Middle frontal gyrus (tissue), 1 donor: ENCODE measurements around the gene CHST3.
"Not testable (repeated sequence)": the region's sequence is repeated elsewhere in the genome, so short reads cannot be mapped to it uniquely, and the experiment has no call there.

Experiments
- DNase-seq: peaks from one replicate; pipeline ENCODE4 v3.0.0-alpha.2; 2015; ENCODE audit warnings: low spot score; ENCODE audit errors: extremely low spot score

CHST3 gene, protein sequence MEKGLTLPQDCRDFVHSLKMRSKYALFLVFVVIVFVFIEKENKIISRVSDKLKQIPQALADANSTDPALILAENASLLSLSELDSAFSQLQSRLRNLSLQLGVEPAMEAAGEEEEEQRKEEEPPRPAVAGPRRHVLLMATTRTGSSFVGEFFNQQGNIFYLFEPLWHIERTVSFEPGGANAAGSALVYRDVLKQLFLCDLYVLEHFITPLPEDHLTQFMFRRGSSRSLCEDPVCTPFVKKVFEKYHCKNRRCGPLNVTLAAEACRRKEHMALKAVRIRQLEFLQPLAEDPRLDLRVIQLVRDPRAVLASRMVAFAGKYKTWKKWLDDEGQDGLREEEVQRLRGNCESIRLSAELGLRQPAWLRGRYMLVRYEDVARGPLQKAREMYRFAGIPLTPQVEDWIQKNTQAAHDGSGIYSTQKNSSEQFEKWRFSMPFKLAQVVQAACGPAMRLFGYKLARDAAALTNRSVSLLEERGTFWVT

DNA sequence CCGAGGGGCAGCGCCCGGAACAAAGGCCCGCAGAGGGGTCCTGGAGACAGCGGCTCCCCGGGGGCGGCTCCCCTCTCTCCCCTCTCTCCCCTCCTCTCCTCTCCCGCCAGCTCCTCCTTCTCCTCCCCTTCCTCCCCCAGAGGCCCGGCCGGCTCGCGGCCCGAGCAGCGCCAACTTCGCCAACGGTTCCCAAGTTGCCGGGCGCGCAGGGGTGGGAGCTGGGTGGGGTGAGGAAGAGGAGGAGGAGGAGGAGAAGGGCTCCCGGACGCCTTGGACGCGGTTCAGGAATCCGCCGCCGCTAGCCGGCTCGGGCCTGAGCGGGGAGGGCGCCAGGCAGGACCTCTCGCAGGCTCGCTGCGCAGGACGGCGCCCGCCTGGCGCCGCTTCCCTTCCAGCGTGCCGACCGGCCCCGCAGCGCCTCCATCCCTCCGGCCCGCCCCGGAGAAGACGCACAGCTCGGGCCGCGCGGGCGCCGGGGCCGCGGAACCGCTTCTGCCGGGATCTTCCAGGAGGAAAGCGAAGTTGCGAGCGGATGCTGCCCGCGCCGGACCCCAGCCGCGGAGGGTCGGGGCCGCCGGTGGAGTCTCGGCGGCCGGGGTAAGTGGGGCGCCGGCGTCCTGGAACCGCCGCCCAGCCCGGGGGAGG lies at the start of gene CHST3:
CHST3 (plus strand) TSS at position 298 of the 645 bp plus-strand sequence. CDS start 41,448 bp downstream, outside the sequence.
- no peak for DNase-seq

DNA sequence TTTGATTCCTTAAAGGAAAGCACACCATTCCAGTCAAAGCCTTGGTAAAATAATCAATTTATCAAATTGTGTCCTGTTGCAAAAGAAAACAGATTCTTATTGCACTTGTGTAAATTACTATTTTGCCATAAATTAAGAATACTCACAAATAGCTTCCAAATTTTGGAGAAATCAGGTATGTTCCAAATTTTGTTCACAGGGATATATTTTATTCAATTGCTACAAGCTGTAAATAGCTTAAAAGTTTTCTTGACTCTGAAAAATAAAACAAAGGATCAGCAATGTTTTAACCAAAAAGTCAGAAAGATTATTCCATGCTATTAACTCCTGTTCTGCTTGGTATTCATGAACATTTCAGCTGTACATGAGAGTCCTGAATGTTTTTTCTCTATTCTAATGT lies 47.4 kb upstream of the CHST3 start:
- no peak for DNase-seq

DNA sequence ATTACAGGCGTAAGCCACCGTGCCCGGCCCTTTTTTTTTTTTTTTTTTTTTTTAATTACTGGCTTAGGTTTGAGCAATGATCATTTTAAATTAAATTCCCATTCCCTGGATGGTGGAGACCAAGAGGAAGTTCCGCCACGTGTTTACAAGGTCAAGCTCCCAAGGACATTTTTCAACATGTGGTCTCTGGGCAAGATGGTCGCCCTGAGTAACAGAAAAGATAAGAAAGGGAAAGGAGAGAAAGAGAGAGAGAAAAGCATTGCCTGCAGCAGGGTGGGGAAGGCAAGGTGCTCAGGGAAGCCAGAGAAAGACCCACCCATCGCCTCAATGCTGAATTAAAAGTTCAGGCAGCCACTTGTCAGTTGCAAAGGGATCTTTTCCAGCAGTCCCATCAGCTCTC lies 45.2 kb upstream of the CHST3 start:
- no peak for DNase-seq

DNA sequence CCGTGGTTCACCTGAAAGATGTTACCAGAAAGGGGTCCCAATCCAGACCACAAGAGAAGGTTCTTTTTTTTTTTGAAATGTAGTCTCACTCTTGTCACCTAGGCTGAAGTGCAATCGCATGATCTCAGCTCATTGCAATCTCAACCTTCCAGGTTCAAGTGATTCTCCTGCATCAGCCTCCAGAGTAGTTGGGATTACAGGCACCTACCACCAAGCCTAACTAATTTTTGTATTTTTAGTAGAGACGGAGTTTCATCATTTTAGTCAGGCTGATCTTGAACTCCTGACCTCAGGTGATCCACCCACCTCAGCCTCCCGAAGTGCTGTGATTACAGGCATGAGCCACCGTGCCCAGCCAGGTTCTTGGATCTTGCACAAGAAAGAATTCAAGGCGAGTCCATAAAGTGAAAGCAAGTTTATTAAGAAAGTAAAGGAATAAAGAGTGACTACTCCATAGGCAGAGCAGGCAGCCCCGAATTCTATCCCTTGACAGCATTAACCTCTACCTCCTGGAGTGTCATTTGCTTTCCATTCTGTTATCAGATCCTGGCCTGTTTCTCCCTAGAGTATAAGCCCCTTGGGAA lies 44.1 kb upstream of the CHST3 start:
- not testable (repeated sequence) for DNase-seq

DNA sequence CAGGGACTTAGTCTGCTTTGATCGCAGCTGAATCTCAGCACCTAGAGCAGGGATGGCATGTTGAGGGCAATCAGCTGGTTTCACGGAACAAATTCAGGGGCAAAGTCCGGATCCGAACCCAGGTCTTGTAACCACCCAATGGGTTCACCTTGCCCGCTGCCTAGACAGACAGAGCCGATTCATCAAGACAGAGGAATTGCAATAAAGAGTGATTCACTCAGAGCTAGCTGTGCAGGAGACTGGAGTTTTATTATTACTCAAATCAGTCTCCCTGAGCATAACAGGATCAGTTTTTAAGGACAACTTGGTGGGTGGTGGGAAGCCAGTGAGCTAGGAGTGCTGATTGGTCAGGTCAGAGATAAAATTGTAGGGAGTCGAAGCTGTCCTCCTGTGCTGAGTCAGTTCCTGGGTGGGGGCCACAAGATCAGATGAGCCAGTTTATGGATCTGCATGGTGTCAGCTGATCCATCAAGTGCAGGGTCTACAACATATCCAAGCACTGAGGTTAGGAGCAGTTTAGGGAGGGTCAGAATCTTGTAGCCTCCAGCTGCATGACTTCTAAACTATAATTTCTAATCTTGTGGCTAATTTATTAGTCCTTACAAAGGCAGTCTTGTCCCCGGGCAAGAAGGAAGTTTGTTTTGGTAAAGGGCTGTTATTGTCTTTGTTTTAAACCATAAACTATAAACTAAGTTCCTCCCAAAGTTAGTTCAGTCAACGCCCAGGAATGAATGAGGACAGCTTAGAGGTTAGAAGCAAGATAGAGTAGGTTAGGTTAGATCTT lies 43.5 kb upstream of the CHST3 start:
- no peak for DNase-seq

DNA sequence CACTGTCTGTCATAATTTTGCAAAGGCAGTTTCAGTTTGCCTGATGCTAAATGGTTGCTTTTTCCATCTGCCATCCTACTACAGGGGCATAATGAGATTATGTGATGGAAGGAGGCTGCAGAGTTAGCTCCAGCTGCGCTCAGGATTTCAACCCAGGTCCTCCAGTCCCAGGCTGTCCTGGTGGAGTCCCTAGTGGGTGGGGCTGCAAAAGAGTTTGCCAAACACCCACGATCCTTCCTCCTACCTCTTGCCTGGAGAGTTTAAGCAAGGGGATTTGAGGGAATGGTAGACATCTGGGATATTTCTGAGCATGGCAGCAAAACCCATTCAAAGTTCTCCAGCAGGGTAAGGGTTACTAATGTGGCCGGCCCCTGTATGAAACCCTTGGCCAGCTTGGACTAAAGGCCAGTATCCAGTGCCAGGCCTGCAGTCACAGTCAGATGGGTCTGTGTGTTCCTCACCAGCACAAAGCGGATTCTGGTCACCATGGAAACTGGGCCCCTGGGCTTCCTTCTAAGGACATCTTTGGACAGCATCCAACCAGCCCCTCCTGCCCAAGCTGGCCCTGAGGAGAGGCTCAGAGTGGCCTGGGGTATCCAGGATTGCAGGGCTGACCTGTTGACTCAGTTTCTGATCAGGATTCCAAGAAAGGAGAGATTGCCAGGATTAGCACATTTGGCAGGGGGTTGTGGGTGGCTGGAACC lies 42.7 kb upstream of the CHST3 start:
- peak; percentile 45 for DNase-seq

DNA sequence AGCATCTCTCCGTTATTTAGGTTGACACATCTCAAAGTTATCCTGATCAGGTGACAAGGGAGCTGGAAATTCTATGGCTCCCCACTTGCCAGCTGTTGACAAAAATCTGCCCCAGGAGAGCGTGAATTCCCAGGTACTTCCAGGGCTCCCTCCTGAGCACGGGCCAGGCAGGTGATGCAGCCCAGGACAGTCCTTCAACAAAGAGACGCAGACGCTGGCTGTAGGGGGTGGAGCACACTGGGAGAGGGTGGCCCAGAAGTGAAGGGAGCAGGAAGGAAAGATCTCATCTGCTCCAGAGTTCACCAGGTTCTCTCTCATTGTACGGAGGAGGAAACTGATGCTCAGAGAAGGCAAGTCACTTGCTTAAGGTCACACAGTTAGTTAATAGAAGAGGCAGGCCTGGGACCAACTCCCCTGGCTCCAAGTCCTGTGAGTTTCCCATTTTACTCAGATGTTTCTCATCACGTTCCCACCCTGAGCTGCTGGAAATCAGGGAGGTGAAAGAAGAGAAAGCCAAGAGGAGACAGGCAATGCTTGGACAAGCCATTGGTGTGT lies 41.0 kb upstream of the CHST3 start:
- DNase-seq, result no peak

DNA sequence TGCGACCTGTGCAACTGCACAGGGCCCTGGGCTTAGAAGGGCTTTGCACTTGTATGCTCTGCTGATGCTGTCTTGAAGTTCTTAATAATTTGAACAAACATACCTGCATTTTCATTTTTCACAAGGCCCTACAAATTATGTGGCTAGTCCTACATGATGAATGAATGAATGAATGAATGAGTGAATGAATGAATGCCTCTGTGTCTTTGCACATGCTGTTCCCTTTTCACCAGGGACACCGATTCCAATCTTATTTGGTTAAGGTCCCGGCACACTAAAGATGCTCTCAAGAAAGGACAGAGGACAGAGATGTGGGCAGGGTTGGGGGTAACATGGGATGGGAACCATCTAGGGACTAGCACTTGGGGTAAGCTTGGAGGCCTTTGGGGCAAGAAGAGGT lies 39.4 kb upstream of the CHST3 start:
- no peak for DNase-seq

DNA sequence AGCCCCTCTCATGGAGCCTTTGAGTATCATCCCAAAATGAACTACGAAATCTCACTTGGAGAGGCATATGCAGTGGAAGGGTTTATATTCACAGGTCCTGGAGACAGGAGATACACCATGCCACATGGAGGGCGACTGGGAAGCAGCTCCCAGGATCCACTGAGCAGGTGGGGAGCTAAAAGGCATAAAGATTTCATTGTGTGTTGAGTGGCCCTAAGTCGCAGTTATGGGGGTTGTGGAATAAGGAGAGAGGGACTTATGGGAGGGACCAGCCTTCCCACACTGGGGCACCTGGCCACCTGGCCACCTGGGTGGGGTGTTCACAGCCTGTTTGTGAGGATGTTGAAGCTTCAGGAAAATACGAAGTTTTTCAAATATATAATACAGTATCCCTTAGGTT lies 37.0 kb upstream of the CHST3 start:
- DNase-seq, result no peak

DNA sequence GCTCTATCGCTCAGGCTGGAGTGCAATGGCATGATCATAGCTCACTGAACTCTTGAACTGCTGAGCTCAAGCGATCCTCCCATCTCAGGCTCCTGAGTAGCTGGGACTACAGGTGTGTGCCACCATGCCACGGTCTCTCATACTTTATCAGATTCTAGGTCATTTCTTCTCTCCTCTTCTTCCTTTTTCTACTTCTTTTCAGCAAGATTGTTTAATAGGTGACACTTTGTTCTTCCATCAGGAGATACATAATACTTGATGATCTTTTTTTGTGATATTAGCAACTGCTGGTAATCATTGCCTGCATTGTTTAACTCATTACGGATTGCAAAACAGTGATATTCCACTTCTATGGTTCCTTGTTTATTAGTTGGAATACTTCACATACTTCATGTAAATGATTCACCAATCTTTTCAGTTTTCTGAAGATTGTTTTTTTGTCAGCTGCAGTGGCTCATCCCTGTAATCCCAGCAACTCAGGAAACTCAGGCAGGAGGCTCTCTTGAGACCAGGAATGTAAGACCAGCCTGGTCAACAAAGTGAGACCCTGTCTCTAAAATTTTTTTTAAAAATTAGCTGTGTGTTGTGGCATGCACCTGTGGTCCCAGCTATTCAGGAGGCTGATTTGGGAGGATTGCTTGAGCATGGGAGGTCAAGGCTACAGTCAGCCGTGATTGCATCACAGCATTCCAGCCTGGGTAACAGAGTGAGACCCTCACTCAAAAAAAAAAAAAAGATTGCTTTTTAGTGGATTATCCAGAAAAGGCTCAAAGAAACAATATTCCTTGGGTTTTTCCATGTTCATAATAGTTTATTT lies 36.2 kb upstream of the CHST3 start:
- DNase-seq, result no peak

DNA sequence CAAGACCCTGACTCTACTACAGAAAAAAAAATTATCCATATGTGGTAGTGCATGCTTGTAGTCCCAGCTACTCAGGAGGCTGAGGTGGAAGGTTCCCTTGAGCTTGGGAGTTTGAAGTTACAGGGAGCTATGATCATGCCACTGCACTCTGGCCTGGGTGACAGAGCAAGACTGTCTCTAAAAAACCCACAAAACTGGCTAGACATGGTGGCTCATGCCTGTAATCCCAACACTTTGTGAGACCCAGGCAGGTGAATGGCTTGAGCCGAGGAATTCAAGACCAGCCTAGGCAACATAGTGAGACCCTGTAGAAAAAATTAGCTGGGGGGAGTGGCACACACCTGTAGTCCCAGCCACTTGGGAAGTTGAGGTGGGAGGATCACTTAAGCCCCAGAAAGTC lies 32.9 kb upstream of the CHST3 start:
- no peak for DNase-seq

DNA sequence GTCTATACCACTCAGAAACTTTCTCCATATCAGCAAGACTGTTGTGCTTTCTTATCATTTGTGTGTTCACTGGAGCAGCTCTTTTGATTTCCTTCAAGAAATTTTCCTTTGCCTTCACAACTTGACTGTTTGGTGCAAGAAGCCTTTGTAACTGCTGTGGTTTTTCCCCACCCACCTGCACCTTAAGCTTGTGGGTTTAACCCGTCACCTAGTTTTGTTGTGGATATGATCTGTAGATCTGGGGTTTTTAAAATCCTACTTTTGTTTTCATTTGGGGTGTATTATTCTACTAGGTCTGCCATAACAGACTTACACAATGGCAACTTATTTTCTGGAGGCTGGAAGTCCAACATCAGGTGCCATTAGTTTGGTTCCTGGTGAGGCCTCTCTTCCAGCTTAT lies 30.5 kb upstream of the CHST3 start:
- no peak for DNase-seq

DNA sequence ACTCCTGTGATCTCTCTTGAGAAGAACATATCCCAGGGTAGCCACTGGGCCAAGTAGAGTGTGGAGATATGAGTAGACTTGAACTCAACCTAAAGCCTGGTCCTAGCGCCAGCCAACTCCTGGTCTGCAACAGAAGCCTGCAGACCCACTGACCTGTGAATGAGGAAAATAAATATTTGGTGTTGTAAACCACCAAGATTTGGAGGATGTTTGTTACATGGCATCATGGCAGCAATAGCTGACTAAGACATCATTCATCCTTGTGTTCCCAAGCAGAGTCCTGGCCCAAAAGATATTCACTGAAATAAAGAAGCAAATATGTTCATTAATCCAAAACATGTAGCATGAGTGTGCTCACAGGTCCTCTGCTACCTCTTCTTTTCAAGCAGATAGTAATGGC lies 26.0 kb upstream of the CHST3 start:
- DNase-seq, result no peak

DNA sequence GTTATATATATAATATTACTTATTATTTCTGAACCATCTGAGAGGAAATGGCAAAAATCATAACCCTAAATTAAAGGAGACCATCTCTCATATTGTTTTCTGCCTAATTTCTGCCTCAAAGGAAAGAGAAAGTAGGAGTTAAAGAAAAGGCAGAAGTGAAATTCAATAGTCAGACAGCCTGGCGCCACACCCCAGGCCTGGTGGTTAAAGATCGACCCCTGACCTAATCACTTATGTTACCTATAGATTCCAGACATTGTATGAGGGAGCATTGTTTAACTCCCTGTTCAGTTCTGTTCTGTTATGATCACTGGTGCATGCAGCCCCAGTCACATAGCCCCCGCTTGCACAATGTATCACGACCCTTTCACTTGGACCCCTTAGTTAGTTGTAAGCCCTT lies 24.9 kb upstream of the CHST3 start:
- DNase-seq, result no peak

DNA sequence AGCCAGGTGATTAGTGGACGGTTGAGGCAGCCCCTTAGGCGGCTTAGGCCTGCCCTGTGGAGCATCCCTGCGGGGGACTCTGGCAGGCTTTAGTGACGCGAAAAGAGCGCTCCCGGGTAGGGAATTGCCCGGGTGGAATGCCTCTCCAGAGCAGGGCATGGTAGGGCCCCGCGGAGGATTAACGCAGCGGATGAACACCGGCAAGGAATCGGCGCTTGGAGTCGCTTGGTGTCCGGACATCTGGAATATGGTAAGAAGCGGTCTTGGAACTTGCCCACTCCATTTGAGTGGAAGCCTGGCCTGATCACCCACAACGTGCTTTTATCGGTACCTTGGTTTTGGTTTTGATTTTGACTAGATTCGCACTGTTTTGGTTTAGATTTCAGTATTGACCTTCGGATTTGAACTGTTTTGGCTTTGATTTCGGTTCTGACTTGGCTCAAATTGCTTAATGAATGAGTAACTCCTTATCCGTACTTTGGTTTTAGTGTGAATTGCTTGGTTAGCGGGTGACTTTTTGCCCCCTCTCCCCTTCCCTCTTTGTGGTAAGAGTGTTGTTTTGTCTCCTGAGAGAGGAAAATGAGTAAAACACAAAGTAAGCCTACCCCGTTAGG lies 24.2 kb upstream of the CHST3 start:
- DNase-seq, result no peak

DNA sequence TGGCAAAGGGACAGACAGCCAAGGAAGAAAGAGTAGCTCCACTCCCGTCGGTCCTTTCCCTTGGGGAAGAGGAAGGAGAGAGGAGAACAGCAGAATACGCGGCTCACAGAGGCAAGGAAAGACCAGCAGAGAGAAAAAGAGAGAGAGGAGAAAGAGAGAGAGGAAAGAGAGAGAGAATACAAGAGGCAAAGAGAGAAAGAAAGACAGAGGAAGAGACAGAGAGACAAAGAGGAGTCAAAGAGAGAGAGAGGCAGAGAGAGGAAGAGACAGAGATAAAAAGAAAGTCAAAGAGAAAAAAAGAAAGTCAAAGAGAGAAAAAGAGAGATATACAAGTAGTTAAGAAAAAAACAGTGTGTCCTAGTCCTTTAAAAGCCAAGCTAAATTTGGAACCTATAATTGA lies 23.4 kb upstream of the CHST3 start:
- no peak for DNase-seq

DNA sequence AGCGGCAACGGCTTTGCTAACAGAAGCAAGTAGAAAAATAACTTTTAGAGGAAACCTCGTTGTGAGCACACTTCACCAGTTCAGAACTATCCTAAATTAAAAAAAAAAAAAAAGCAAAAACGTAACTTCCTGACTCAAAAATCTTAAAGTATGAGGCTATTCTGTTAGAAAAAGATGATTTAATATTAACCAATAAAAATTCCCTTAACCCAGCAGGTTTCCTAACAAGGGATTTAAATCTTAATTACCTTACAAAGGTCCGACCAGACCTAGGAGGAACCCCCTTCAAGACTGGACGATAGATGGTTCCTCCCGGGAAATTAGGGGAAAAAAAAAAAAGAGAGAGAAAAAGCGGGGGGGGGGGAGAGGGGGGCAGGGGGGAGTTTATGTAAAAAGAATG lies 22.9 kb upstream of the CHST3 start:
- DNase-seq, result no peak

DNA sequence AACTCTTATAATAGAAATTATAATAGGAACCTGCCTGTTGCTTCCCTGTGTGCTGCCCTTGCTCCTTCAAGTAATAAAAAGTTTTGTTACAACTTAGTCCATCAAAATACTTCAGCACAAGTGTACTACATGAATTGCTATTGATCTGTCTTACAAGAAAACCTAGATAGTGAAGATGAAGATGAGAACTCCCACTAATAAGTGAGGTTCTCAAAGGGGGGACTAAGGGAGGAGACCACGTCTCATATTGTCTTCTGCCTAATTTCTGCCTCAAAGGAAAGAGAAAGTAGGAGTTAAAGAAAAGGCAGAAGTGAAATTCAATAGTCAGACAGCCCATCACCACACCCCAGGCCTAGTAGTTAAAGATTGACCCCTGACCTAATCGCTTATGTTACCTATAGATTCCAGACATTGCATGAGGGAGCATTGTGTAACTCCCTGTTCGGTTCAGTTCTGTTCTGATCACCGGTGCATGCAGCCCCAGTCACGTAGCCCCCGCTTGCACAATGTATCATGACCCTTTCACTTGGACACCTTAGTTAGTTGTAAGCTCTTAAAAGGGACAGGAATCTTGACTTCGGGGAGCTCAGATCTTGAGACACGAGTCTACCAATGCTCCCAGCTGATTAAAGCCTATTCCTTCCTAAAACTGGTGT lies 18.2 kb upstream of the CHST3 start:
- no peak for DNase-seq

DNA sequence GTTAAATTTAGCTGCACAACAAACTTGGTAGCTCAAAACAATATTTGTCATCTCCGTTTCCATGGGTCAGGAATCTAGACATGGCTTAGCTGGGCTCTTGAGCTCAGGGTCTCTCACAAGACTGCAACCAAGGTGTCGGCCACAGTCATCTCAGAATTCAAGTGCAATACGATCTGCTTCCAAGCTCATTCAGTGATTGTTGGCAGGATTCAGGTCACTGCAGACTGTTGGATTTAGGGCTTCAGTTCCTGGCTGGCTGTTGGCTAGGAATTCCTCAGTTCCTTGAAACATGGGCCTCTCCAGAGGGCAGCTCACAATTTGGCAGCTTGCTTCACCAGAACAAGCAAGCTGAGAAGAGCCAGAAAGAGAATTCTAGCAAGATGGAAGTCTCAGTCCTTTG lies 17.5 kb upstream of the CHST3 start:
- DNase-seq, result no peak
